ENCODE measurements around the gene INIP. TPM values are rescaled to one million over a fixed set of nuclear protein-coding genes. Genes with fewer than 3 reads are reported as not detected.

INIP gene
- total RNA-seq, 1 donor from 2014 or later, result 23.3 TPM

DNA sequence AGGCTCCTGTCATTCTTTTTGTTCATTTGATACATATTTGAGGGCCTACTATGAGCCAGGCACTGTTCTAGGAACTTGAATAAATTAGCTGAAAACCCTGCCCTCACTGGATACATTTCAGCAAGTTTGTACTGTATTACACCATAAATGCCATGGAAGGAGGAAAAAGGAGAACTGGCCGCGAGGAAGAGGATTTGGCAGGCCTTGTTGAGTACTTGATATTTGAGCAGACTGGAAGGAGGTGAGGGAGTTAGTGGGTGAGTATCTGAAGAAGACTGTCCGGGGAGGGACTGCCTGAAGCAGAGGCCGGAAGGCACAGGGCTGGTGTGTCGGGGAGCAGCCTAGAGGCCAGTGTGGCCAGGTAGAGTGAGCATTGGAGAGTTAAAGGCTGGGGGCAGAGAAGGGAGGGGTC, 37.1 kb upstream of the INIP start:
- H3K36me3 Mint-ChIP-seq, result no peaks in the 10 kb centered on the region
- no peak for DNase-seq (ENCODE audit: low spot score in 2 of 2, unreplicated experiment in 2 of 2)
- H3K27ac Mint-ChIP-seq, result peak overlapping the region; percentile 33
- H3K4me1 Mint-ChIP-seq, result peaks cover 45% of the 10 kb centered on the region
- H3K27me3 Mint-ChIP-seq (ENCODE audit: low read depth), result no peaks in the 10 kb centered on the region
- TF ChIP-seq, protein P1, sequence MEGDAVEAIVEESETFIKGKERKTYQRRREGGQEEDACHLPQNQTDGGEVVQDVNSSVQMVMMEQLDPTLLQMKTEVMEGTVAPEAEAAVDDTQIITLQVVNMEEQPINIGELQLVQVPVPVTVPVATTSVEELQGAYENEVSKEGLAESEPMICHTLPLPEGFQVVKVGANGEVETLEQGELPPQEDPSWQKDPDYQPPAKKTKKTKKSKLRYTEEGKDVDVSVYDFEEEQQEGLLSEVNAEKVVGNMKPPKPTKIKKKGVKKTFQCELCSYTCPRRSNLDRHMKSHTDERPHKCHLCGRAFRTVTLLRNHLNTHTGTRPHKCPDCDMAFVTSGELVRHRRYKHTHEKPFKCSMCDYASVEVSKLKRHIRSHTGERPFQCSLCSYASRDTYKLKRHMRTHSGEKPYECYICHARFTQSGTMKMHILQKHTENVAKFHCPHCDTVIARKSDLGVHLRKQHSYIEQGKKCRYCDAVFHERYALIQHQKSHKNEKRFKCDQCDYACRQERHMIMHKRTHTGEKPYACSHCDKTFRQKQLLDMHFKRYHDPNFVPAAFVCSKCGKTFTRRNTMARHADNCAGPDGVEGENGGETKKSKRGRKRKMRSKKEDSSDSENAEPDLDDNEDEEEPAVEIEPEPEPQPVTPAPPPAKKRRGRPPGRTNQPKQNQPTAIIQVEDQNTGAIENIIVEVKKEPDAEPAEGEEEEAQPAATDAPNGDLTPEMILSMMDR (IDR thresholded peaks at IDR 0.05; ENCODE audit: unreplicated experiment), result no peak
- H3K4me3 Mint-ChIP-seq, result no peak overlapping the region
- H3K9me3 Mint-ChIP-seq, result no peaks in the 10 kb centered on the region

DNA sequence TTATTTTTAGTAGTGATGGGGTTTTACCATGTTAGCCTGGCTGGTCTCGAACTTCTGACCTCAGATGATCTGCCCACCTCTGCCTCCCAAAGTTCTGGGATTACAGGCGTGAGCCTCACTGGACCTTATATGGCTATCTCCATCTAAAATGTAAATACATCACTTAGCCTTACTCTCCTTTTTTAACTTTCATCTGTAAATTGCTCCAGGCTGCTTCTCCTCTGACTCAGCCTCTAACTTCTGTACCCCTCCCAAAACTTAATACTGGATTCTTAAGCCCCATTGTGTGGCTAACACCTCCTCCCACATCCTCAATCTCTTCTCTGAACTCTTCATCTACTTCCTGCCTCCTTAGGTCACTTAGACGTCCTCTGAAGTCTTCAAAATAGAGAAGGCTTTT, 36.7 kb upstream of the INIP start:
- peaks cover 49% of the 10 kb centered on the region for H3K4me1 Mint-ChIP-seq
- DNase-seq (ENCODE audit: low spot score in 2 of 2, unreplicated experiment in 2 of 2), result no peak
- H3K36me3 Mint-ChIP-seq, result no peaks in the 10 kb centered on the region
- H3K27me3 Mint-ChIP-seq (ENCODE audit: low read depth), result no peaks in the 10 kb centered on the region
- TF ChIP-seq, protein P1 (IDR thresholded peaks at IDR 0.05; ENCODE audit: unreplicated experiment), result no peak
- no peaks in the 10 kb centered on the region for H3K9me3 Mint-ChIP-seq
- peak overlapping the region; percentile 33 for H3K27ac Mint-ChIP-seq
- H3K4me3 Mint-ChIP-seq, result no peak overlapping the region

DNA sequence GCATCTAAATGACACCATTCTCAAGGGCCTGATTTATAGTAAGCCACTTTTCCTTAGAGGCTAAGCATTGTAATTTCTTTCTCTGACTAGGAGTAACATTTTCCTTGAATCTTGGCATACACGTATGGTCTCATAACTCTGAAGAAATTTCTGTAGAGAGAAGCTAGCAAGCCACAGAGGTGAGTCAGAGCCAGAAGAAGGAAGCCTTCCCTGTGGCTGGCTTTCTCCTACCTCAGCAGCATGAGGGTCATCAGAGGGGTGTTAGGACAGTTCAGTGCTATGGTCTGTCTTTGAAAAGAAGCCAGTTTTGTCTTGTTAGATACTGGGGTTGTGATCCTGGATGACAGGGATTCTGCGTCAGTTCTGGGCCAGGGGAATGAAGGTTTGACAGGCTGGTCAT, 35.8 kb upstream of the INIP start:
- Mint-ChIP-seq H3K36me3 (no peaks in the 10 kb centered on the region), H3K4me3 (no peak overlapping the region), H3K9me3 (no peaks in the 10 kb centered on the region), H3K27me3 (ENCODE audit: low read depth) (no peaks in the 10 kb centered on the region), H3K27ac (no peak overlapping the region), H3K4me1 (peaks cover 51% of the 10 kb centered on the region)
- no peak for DNase-seq (ENCODE audit: low spot score in 2 of 2, unreplicated experiment in 2 of 2)
- TF ChIP-seq, protein P1 (IDR thresholded peaks at IDR 0.05; ENCODE audit: unreplicated experiment), result no peak

DNA sequence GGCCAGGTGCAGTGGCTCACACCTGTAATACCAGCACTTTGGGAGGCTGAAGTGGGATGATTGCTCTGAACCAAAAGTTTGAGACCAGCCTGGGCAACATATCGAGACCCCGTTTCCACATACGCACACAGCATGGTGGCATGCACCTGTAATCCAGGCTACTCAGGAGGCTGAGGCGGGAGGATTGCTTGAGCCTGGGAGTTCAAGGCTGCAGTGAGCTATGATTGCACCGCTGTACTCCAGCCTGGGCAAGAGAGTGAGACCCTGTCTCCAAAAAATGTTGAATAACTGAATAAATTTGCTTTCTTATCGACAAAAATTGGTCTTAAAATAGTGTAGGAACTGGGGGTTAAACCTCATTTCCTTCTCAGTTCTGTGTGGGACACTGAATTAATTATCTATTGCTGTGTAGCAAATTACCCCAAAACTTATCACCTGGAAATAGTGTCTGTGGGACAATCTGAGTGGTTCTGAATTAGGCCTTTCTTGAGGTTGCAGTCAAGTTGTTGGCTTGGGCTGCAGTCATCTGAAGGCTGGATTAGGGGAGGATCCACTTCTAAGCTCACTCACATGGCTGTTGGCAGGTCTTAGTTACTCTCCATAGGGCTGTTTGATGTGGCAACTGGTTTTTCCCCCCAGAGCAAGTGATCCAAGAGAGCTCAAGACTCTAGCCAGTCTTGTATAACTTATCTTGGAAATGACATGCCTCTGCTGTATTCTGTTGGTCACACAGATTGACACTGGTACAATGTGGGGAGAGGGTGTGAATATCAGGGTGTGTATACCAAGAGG, 34.6 kb upstream of the INIP start:
- no peaks in the 10 kb centered on the region for H3K36me3 Mint-ChIP-seq
- peaks cover 49% of the 10 kb centered on the region for H3K4me1 Mint-ChIP-seq
- no peak overlapping the region for H3K27ac Mint-ChIP-seq
- peak overlapping the region; percentile 18 for H3K4me3 Mint-ChIP-seq
- H3K27me3 Mint-ChIP-seq (ENCODE audit: low read depth), result no peaks in the 10 kb centered on the region
- DNase-seq (ENCODE audit: low spot score in 2 of 2, unreplicated experiment in 2 of 2), result no peak
- no peaks in the 10 kb centered on the region for H3K9me3 Mint-ChIP-seq
- TF ChIP-seq, protein P1 (IDR thresholded peaks at IDR 0.05; ENCODE audit: unreplicated experiment), result no peak

DNA sequence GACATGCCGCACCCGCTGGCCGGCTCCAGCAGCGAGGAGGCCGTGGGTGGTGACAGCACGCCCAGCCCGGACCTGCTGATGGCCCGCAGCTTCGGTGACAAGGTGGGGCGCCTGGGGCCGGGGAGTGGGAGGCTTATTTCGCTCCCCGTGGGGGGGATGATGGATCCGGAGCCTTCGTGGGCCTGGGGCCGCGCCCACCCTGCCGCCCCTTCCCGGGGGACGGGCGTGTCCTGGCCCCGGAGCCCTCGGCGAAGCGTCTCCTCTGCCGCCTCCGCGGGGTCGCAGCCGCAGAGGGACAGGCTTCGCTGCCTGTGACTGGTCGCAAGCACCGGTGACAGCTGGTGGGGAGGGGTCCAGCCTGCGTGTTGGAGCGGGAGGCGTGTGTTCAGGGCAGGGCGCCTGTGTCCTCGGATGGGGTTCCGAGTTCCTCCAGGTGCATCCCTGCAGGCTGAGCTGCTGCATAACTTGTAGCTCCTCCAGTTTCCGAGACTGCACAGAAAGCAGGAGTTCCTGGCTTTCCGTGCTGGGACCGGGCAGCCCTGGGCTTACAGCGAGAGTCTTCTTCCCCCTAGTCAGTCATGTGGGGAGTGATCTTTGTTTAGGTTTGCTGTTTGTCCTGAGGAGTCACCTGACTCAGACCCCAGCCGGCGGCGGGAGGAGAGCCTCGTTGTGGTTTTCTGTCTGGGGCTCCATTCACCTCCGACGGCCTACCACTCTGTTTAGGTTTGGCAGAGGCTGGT, 33.3 kb upstream of the INIP start:
- H3K9me3 Mint-ChIP-seq, result no peaks in the 10 kb centered on the region
- DNase-seq (ENCODE audit: low spot score in 2 of 2, unreplicated experiment in 2 of 2), result peak; percentile 22 to 56
- peak overlapping the region; percentile 79 for H3K4me3 Mint-ChIP-seq
- peak overlapping the region; percentile 82 for H3K27ac Mint-ChIP-seq
- TF ChIP-seq, protein P1 (IDR thresholded peaks at IDR 0.05; ENCODE audit: unreplicated experiment), result no peak
- no peaks in the 10 kb centered on the region for H3K27me3 Mint-ChIP-seq (ENCODE audit: low read depth)
- H3K4me1 Mint-ChIP-seq, result peaks cover 43% of the 10 kb centered on the region
- no peaks in the 10 kb centered on the region for H3K36me3 Mint-ChIP-seq

All from mesothelial cell of epicardium (in vitro differentiated cells).